SK-N-SH treated with all-trans-retinoic acid at 6 μM for 48 hours (cell line): ENCODE data around the gene FANCG.

Experiments used
- ATAC-seq: fragments of 200-7000 bp; cut with Tn5 transposase; 3 replicates; pipeline ENCODE4 v1.9.1; 2020; ENCODE audit warnings: mild to moderate bottlenecking, moderate library complexity
- ARNTL ChIP-seq: fragments of 450-650 bp; formaldehyde crosslinking; IDR thresholded peaks from 2 replicates; pipeline ENCODE4 v1.5.0; 2020; ENCODE audit warnings: low read depth, mild to moderate bottlenecking, moderate library complexity, borderline replicate concordance
- BACH2 ChIP-seq: fragments of 250-450 bp; sonication (Bioruptor Pico); IDR thresholded peaks from 2 replicates; pipeline ENCODE4 v1.9.0; 2021; ENCODE audit warnings: mild to moderate bottlenecking, borderline replicate concordance
- CSDC2 ChIP-seq: fragments of 250-450 bp; sonication (Bioruptor Pico); IDR thresholded peaks from 2 replicates; pipeline ENCODE4 v1.5.0; 2020; ENCODE audit warnings: mild to moderate bottlenecking, moderate library complexity
- ESRRG ChIP-seq: fragments of 250-450 bp; sonication (Bioruptor Pico); IDR thresholded peaks from 2 replicates; pipeline ENCODE4 v1.6.1; 2021; ENCODE audit warnings: mild to moderate bottlenecking
- GLIS3 ChIP-seq: fragments of 250-450 bp; sonication (Bioruptor Pico); IDR thresholded peaks from 2 replicates; pipeline ENCODE4 v1.5.0; 2020; ENCODE audit warnings: mild to moderate bottlenecking, moderate library complexity
- ISL1 ChIP-seq: fragments of 250-450 bp; sonication (Bioruptor Pico); IDR thresholded peaks from 2 replicates; pipeline ENCODE4 v2.1.2; 2022; ENCODE audit warnings: mild to moderate bottlenecking, moderate library complexity
- OSR1 ChIP-seq: fragments of 250-450 bp; sonication (Bioruptor Pico); IDR thresholded peaks from 2 replicates; pipeline ENCODE4 v1.8.0; 2022; ENCODE audit warnings: moderate library complexity, mild to moderate bottlenecking, inconsistent platforms
- PPARA ChIP-seq: fragments of 250-450 bp; sonication (Bioruptor Pico); IDR thresholded peaks from 2 replicates; pipeline ENCODE4 v1.5.0; 2020; ENCODE audit warnings: mild to moderate bottlenecking, borderline replicate concordance
- RARB ChIP-seq: fragments of 250-450 bp; sonication (Bioruptor Pico); IDR thresholded peaks from 2 replicates; pipeline ENCODE4 v1.8.0; 2021; ENCODE audit warnings: mild to moderate bottlenecking, moderate library complexity
- SNAI2 ChIP-seq: fragments of 250-450 bp; sonication (Bioruptor Pico); IDR thresholded peaks from 2 replicates; pipeline ENCODE4 v1.5.0; 2020; ENCODE audit warnings: mild to moderate bottlenecking, moderate library complexity
- TCF4 ChIP-seq: fragments of 250-450 bp; sonication (Bioruptor Pico); IDR thresholded peaks from 2 replicates; pipeline ENCODE4 v1.8.0; 2021; ENCODE audit warnings: mild to moderate bottlenecking, moderate library complexity, borderline replicate concordance
- TOX ChIP-seq: fragments of 250-450 bp; sonication (Bioruptor Pico); IDR thresholded peaks from 2 replicates; pipeline ENCODE4 v1.8.0; 2021; ENCODE audit warnings: mild to moderate bottlenecking, moderate library complexity, borderline replicate concordance
- ZFP3 ChIP-seq: fragments of 250-450 bp; sonication (Bioruptor Pico); IDR thresholded peaks from 2 replicates; pipeline ENCODE4 v1.5.0; 2020; ENCODE audit warnings: mild to moderate bottlenecking, moderate library complexity
- ZFP30 ChIP-seq: fragments of 450-650 bp; formaldehyde crosslinking; IDR thresholded peaks from 2 replicates; pipeline ENCODE4 v1.5.0; 2022; ENCODE audit warnings: mild to moderate bottlenecking, moderate library complexity
- ZNF565 ChIP-seq: fragments of 450-650 bp; formaldehyde crosslinking; conservative IDR thresholded peaks from 2 replicates; pipeline ENCODE4 v1.5.0; 2020; ENCODE audit warnings: low read depth, mild to moderate bottlenecking, moderate library complexity
- ZNF70 ChIP-seq: fragments of 450-650 bp; formaldehyde crosslinking; IDR thresholded peaks from 2 replicates; pipeline ENCODE4 v1.5.0; 2020; ENCODE audit warnings: mild to moderate bottlenecking, moderate library complexity
- ZNF8 ChIP-seq: fragments of 450-650 bp; formaldehyde crosslinking; IDR thresholded peaks from 2 replicates; pipeline ENCODE4 v1.5.0; 2020; ENCODE audit warnings: mild to moderate bottlenecking, moderate library complexity
- TF ChIP-seq, protein P1 (sequence below): fragments of 250-450 bp; sonication (Bioruptor Pico); IDR thresholded peaks from 2 replicates; pipeline ENCODE4 v1.8.0; 2021; ENCODE audit warnings: low read depth, mild to moderate bottlenecking, moderate library complexity, borderline replicate concordance
- TF ChIP-seq, protein P2 (sequence below): fragments of 250-450 bp; sonication (Bioruptor Pico); IDR thresholded peaks from 2 replicates; pipeline ENCODE4 v1.5.1; 2021; ENCODE audit warnings: mild to moderate bottlenecking, moderate library complexity
- TF ChIP-seq, protein P3 (sequence below): fragments of 250-450 bp; sonication (Bioruptor Pico); IDR thresholded peaks from 2 replicates; pipeline ENCODE4 v1.8.0; 2020; ENCODE audit warnings: mild to moderate bottlenecking, moderate library complexity, borderline replicate concordance
- TF ChIP-seq, protein P4 (sequence below): fragments of 250-450 bp; sonication (Bioruptor Pico); IDR thresholded peaks from 2 replicates; pipeline ENCODE4 v1.5.0; 2020; ENCODE audit warnings: mild to moderate bottlenecking, moderate library complexity

The FANCG gene

GRCh38 chr9:35105126-35105525 is 25.4 kb upstream of the FANCG start:
- TF ChIP-seq ISL1 (CRISPR knock-in tag) (no peak), CSDC2 (CRISPR knock-in tag) (no peak), RARB (CRISPR knock-in tag) (no peak), PPARA (CRISPR knock-in tag) (no peak), ZNF70 (CRISPR knock-in tag) (no peak), SNAI2 (CRISPR knock-in tag) (no peak), OSR1 (CRISPR knock-in tag) (no peak), ZNF565 (CRISPR knock-in tag) (no peak), BACH2 (no peak), ESRRG (CRISPR knock-in tag) (no peak), ZFP30 (CRISPR knock-in tag) (no peak), ZNF8 (CRISPR knock-in tag) (no peak), ARNTL (no peak), TCF4 (CRISPR knock-in tag) (no peak)
- TF ChIP-seq, protein P1, sequence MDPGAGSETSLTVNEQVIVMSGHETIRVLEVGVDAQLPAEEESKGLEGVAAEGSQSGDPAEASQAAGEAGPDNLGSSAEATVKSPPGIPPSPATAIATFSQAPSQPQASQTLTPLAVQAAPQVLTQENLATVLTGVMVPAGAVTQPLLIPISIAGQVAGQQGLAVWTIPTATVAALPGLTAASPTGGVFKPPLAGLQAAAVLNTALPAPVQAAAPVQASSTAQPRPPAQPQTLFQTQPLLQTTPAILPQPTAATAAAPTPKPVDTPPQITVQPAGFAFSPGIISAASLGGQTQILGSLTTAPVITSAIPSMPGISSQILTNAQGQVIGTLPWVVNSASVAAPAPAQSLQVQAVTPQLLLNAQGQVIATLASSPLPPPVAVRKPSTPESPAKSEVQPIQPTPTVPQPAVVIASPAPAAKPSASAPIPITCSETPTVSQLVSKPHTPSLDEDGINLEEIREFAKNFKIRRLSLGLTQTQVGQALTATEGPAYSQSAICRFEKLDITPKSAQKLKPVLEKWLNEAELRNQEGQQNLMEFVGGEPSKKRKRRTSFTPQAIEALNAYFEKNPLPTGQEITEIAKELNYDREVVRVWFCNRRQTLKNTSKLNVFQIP (CRISPR knock-in tag) = no peak
- ATAC-seq = no peak

DNA sequence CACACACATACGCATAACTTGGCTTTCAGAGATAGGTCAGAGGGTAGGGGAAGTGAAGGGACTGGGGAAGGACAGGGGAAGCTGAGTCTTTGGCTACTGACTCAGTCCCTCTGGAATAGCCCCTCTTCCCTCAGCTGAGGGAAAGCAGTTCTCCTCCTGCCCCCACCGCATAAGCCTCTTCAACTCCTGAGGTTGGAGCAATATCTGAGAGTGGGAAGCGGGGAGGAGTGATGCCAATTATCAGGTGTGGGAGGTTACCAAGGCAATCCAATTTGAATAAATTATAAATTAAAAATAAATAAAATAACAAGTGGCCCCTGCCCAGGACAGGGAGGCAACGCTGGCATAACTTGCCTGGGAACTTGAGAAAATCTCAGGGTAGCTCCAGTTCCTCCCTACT is 24.8 kb upstream of the FANCG start:
- ATAC-seq = no peak
- TF ChIP-seq ZNF70 (CRISPR knock-in tag) (no peak), ZFP30 (CRISPR knock-in tag) (no peak), TOX (no peak), ZFP3 (CRISPR knock-in tag) (no peak), ZNF8 (CRISPR knock-in tag) (no peak), ESRRG (CRISPR knock-in tag) (no peak), RARB (CRISPR knock-in tag) (no peak), PPARA (CRISPR knock-in tag) (no peak), TCF4 (CRISPR knock-in tag) (no peak), SNAI2 (CRISPR knock-in tag) (no peak), OSR1 (CRISPR knock-in tag) (no peak), GLIS3 (CRISPR knock-in tag) (no peak), ISL1 (CRISPR knock-in tag) (no peak)
- TF ChIP-seq, protein P1 (CRISPR knock-in tag) = no peak
- TF ChIP-seq, protein P2, sequence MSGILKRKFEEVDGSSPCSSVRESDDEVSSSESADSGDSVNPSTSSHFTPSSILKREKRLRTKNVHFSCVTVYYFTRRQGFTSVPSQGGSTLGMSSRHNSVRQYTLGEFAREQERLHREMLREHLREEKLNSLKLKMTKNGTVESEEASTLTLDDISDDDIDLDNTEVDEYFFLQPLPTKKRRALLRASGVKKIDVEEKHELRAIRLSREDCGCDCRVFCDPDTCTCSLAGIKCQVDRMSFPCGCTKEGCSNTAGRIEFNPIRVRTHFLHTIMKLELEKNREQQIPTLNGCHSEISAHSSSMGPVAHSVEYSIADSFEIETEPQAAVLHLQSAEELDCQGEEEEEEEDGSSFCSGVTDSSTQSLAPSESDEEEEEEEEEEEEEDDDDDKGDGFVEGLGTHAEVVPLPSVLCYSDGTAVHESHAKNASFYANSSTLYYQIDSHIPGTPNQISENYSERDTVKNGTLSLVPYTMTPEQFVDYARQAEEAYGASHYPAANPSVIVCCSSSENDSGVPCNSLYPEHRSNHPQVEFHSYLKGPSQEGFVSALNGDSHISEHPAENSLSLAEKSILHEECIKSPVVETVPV (CRISPR knock-in tag) = no peak

GRCh38 chr9:35103660-35104191 is 24.0 kb upstream of the FANCG start:
- TF ChIP-seq, protein P3, sequence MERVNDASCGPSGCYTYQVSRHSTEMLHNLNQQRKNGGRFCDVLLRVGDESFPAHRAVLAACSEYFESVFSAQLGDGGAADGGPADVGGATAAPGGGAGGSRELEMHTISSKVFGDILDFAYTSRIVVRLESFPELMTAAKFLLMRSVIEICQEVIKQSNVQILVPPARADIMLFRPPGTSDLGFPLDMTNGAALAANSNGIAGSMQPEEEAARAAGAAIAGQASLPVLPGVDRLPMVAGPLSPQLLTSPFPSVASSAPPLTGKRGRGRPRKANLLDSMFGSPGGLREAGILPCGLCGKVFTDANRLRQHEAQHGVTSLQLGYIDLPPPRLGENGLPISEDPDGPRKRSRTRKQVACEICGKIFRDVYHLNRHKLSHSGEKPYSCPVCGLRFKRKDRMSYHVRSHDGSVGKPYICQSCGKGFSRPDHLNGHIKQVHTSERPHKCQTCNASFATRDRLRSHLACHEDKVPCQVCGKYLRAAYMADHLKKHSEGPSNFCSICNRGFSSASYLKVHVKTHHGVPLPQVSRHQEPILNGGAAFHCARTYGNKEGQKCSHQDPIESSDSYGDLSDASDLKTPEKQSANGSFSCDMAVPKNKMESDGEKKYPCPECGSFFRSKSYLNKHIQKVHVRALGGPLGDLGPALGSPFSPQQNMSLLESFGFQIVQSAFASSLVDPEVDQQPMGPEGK (CRISPR knock-in tag) = no peak
- TF ChIP-seq, protein P4, sequence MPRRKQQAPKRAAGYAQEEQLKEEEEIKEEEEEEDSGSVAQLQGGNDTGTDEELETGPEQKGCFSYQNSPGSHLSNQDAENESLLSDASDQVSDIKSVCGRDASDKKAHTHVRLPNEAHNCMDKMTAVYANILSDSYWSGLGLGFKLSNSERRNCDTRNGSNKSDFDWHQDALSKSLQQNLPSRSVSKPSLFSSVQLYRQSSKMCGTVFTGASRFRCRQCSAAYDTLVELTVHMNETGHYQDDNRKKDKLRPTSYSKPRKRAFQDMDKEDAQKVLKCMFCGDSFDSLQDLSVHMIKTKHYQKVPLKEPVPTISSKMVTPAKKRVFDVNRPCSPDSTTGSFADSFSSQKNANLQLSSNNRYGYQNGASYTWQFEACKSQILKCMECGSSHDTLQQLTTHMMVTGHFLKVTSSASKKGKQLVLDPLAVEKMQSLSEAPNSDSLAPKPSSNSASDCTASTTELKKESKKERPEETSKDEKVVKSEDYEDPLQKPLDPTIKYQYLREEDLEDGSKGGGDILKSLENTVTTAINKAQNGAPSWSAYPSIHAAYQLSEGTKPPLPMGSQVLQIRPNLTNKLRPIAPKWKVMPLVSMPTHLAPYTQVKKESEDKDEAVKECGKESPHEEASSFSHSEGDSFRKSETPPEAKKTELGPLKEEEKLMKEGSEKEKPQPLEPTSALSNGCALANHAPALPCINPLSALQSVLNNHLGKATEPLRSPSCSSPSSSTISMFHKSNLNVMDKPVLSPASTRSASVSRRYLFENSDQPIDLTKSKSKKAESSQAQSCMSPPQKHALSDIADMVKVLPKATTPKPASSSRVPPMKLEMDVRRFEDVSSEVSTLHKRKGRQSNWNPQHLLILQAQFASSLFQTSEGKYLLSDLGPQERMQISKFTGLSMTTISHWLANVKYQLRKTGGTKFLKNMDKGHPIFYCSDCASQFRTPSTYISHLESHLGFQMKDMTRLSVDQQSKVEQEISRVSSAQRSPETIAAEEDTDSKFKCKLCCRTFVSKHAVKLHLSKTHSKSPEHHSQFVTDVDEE (CRISPR knock-in tag) = no peak
- ATAC-seq = no peak
